Kidney tubule cell (primary cell): Measurements from ENCODE around the gene DEFB132.
A peak's percentile ranks its signal among the peaks of the same experiment; 100 is the strongest.

Experiments
- DNase-seq: peaks from one replicate; pipeline ENCODE4 v3.0.0-alpha.2; 2018; ENCODE audit warnings: low spot score

DEFB132 gene

DNA sequence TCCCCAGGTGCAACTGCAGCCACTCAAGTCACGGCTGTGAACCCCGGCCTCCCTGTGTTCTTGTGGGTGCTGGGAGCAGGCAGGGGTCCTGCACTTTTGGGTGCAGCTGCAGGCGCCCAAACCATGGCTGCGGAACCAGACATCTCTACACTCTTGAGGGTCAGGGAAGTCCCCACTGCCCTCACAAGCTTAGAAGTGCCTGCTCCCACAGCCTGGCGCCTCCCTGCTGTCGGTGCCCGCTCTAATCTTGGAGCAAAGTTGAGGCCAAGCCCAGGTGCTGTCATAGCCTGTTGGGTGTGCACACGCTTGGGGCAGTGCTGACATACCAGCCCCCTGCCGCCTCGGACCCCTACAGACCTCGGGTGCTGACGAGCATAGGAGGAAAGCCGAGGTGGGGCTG, 6.2 kb downstream of the DEFB132 start:
- DNase-seq, result no peak

DNA sequence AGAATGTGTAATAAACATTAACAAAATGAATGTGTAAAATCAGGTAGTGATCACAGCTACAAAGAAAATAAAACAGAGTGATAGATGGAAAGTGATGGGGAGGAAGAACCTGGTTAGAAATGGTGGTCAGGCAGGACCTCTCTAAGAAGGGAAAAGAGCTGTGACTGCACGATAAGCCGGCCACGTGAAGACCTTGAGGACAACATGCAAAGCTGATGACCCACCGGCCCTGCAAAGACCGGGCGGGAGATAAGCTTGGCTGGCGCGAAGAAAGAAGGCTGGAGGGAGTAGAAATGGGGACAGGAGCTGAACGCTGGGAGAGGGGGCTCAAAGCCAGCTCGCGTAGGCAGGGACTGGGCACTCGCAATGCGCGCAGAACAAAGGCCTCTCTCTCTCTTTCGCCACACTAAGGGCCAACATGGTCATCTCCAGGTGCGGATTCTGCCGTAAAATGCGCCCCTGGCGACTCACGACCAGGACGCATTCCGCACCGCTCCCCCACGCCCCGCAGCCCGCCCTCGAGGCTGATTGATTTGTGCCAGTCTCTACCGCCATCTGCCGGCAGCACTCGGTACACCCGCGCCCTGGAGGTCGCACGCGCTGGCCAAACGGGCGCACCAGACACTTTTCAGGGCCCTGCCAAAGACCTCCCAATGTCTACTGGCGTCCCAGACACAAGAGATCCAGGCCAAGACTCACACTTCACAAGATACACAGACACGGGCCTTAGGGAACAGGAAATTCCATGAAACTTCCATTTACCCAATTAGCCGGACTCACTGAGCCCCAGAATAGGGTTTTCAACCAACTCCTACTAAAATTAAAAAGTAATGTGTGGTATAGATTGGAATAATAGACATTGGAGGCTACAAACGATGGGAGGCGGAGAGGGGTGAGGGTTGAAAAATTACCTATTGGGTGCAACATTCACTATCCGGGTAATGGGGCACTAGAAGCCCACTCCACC, 9.4 kb downstream of the DEFB132 start:
- DNase-seq, result peak; percentile 81

DNA sequence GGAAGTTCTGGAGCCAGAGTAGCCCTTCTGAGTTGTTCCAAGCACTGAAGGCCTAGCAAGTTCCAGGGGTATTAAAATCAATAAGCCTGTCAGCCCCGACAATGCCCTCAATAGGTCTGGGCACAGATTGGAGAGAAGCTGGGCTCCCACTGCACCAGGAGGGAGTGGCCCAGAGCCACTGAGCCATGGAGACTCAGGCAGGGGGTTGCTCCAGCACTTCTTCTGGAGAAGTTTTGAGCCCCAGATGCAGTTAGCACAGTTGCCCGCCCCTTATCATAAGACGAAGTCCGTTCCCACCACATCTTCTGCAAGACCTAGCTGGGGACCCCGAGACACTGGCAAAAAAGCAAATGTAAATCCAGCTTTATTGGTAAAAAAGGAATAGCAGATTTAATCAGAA, 13.0 kb downstream of the DEFB132 start:
- no peak for DNase-seq

DNA sequence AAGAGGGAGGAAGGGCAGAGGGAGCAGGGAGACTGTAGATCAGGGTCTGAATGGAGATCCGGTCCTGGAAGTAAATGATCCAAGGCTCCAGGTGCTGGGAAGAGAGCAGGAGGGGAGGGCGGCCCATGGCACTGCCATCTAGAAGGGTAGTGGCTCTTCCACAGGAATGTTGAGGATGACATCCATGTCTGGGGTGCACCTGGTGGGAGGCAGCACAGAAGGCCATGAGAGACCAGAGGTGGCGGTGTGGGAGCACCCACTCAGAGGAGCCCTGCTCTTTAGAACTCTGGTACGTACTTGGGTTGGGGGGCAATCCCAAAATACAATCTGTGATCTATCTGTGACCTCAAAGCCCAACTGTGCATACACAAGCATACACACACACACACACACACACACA, 13.5 kb downstream of the DEFB132 start:
- DNase-seq, result no peak

DNA sequence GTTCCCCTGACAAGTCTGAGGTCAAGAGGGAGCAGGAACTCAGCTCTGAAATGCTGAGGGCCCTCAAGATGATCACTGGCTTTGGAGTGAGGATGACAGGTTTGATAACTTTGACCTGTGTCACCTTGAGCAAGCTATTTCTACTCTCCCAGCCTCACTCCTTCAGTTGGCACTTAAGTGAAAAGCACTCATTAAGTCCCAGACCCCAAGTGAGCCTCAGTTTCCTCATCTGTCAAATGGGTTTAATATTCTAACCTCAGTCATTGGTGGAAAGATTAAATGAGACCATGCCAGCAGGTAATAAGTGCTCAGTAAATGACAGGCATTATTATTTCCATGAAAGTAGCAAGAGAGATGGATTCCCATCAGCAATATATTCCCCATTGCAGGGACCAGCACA, 14.0 kb downstream of the DEFB132 start:
- DNase-seq, result no peak

DNA sequence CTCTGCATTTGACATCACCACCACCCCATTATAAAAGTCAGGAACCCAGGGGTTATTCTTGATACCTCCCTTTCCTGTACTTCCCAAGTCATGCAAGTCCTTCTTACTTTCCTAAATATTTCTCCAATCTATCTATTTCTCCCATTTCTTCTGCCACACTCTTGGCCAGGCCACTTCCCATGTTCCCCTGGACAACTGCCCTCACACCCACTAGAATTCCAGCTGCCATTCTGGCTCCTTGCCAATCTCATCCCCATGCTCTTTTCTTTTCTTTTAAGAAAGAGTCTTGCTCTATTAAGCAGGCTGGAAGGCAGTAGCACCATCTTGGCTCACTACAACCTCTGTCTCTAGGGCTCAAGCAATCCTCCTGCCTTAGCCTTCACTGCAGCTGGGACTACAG, 15.2 kb downstream of the DEFB132 start:
- DNase-seq, result no peak

DNA sequence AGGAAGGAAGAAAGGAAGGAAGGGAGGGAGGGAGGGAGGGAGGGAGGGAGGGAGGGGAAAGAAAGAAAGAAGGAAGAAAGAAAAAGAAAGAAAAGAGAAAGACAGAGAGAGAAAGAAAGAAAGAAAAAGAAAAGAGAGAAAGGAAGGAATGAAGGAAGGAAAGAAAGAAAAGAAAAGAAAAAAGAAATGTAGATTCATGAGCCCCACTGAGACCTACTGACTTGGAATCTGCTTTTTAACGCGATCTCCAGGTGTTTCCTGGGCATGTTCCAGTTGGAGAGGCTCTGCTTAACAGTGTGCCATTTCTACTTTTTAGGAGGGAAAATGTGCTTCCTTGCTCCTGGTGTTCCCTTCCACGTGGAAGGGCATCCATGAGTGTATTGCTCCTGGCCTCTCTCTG, 16.4 kb downstream of the DEFB132 start:
- no peak for DNase-seq

DNA sequence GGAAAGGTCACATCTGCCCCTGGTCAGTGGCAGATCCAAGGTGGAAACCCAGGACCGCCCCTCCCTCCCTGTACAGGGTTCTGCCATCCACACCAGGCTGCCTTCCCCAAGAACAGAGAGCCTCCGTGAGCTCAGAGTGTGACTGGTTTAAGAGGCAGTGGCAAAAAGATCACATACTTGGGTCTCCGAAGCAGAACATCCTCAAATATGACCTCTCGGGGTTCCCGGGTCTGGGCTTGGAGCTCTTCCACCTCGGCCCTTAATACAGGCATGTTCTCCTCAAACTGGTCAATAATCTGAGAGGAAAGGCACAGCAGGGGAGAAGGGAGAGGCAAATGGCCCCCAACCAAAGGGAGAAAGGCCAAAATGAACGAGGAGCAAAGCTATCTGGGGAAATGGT, 18.3 kb downstream of the DEFB132 start:
- DNase-seq, result no peak

DNA sequence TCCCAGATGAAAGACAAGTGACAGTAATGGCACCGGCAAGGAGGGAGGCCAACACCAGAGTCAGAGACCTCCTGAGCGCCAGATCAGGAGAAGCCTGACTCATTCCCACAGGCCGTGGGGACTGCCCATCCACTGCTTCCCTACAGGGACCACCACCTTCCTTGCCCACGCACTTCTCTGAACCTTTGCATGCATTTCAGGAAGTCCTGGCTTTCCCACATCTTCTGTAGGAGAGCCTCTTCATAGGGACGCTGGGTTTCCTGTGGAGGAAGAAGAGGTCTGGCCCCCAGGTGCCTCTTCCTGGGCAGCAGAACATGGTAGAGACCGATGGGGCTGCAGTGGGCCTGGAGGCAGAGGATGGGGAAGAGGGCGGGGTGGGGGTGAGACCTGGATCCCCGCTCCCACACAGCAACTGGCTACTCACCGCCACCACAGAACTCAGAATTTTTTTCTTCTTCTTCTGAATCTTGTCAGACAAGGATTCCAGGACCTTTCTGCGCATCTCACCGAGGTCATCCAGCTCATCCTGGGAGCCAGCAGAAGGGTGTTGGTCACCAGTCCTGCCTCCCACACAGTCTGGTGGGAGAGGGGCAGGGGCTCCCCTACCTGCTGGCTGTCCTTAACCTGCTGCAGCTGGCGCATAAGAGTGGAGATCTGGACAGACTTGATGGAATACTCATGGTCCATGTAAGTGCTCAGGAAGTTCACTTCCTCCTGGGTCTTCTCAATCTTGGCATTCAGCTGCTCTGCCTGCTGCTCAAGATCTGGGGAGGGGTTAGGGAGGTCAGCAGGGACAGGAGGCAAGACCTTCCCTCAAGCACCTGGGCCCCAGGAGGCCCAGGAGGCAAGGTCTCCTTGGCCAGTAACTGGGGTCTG, 19.3 kb downstream of the DEFB132 start:
- DNase-seq, result no peak

DNA sequence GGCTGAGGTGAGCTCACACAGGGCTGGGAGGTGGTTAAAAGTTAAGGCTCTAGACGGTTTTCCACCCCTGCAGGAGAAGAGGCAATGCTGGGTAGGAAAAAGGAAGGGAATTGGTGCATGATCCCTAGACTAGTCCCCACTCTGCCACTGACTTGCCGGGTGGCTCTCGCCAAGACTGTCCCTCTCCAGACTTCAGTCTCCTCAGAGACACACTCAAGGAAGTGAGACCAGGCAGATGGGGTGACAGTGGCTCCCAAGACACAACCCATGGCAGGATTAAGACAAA, 19.9 kb downstream of the DEFB132 start:
- DNase-seq, result no peak

DNA sequence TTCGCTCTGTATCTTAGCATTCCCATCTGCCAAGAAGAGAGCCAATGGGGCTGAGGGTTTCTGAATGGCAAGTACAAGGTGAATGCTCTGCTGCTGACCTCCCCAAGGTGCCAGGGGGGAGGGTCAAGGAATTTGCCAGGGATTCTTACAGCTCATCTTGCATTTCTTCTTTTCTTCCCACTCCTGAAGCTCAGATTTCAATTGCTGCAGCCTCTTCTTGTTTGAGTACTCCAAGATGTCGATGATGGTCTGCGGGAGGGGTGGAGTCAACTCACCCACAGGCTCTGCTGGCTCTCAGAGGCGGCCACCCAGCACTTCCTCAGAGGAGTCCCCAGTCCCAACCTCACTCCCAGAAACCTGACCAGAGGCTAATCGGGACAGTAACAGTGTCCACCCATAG, 20.7 kb downstream of the DEFB132 start:
- DNase-seq, result no peak

DNA sequence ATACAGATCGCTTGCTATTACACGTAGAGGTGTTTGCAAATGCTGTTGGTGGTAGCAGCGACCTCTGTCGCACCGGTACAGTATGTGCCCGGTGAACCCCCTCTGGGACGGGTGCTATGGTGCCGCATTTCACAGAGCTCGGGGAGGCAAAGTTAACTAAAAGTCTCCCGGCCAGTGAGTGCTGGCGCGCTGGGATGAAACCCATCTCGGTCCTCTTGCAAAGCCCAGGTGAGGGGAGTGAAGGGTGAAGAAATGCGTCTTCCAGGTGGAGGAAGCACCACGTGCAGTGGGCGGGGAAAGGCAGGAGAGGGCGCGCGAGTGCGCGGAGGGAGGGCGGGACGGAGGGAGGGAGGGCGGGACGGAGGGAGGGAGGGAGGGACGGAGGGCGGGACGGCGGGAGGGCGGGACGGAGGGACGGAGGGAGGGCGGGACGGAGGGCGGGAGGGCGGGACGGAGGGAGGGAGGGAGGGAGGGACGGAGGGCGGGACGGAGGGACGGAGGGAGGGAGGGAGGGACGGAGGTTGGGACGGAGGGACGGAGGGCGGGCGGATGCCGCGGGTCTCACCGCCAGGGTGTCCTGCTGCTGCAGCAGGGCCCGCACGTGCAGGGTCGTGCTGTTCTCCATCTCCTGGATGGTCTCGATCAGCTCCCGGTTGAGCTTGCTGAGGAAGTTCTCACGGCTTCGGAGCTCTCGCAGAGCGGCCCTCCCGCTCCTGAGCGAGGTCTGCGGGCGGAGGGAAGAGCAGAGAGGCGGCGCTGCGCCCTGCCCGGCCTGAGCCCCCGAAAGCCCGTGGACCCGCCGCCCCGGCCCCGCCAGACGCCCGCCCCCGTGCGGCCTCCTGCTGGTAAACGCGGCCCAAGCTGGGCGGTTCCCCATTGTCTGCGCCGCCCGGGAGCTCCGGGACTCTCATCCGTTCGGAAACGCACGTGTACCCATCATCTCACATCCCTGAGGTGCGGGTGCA, 21.4 kb downstream of the DEFB132 start:
- DNase-seq, result no peak

DNA sequence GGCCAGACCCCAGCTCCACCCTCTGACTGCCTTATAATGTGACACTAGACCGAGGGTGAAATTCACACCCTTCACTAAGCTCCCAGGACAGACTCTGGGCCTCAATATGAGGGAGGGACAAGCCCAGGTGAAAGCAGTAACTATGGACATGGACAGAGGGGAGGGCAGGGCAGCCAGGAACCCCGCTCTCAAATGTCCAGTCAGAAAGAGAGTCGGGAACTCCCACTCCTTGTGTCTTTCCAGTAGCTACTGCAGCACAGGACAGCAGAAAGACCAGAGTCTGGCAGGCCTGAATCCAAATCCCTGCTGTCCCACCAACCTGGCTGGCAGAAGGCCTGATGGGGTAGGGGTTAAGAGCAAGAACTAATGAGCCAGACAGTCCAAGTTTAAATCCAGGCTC, 26.6 kb downstream of the DEFB132 start:
- DNase-seq, result no peak

DNA sequence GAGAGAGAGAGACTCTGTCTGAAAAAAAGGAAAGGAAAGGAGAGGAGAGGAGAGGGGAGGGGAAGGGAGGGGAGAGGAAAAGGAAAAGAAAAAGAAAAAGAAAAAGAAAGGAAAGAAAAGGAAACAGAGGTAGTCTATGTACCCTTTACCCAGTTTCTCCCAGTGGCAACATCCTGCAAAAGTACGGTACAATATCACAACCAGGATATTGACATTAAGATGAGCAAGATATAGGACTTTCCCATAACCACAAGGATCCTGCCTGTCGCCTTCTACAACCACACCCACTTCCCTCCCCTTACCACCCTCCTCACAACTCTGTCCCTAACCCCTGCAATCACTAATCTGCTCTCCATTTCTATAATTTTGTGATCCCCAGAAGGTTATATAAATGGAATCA, 29.0 kb downstream of the DEFB132 start:
- DNase-seq, result no peak

DNA sequence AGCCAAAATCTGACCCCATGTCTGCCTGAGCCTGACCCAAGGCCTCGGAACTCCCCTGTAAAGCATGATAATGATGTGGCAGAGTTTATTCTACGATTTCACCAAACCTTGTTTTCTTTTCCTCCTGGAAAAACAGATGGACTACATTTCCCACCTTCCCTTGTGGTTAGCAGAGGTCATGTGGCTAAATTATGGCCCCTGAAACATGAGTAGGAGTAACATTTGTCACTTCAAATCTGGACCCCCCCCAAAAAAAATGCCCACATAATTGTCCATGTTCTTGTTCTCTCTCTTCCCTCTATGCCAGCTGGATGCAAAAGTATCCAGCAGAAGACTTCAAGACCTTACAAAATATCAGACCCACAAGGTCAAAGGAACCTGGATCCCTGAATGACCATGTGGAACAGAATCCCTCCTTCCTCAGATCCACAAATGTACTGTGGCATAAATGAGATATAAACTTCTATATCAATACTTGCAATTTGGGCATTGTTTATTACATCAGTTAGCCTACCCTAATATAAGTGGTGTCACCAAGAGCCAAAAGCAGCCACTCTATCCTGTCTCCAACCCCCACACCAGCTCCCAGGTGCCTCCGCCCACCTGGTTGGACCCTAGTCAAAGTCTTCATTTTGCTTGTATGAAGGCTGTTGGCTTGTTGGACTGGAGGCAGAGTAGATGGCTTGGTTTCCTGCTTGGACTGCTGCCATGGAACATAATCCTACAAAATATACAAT, 31.6 kb downstream of the DEFB132 start:
- DNase-seq, result no peak

DNA sequence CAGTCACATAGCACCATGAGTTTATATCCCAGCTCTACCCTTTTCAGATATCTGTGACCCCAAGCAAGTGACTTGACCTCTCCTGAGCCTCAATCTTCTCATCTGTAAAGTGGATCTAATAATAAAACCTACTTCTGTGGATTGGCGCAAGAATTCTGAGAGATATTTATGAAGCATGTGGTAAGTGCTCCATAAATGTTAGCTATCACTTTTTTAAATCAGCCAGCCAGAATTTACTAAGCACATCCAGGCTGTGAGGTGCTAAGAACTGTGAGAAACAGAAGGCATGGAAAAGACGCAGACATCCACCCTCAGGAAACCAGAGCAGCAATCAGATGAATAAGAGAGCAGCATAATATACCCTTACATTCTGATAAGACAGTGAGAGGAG, 32.2 kb downstream of the DEFB132 start:
- DNase-seq, result no peak

DNA sequence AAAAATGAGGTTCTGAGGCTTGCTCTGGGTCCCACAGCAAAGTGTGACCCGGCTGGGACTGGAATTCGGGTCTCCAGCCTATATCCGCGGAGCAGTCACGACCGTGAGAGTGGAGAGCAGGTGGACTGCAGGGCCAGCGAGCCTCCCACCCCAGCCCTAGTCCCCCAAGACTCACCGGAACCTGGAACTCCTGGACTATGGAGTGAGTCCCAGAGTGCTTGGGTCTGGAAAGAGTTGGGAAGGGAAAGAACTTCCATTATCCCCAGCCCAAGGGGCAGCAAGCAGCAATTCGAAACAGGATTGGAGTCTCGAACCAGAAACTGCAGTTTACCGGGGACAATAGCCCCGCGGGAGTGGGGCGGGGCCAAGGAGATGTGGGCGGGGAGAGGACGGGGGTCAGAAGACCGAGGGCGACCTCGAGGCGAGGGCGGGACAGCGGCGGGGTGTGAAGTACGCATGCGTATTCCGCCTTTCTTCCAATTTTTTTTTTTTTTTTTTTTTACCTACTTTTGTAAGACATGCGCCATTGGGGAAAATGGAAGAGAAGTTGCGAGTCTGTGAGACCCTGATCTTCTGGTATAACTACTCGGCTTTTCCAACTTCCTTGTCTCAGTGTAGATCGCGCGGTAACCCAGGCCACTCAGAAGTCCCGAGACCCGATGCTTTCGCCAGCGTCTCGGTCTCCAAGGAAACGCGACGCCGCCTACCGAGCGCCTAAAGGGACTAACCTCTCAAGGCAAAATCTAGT, 32.7 kb downstream of the DEFB132 start, which contains the start of gene C20orf96:
Gene C20orf96 (minus strand): TSS at position 667 of the 748 bp plus-strand sequence. CDS start 140 bp downstream, at position 527.
- DNase-seq, result peak; percentile 92

DNA sequence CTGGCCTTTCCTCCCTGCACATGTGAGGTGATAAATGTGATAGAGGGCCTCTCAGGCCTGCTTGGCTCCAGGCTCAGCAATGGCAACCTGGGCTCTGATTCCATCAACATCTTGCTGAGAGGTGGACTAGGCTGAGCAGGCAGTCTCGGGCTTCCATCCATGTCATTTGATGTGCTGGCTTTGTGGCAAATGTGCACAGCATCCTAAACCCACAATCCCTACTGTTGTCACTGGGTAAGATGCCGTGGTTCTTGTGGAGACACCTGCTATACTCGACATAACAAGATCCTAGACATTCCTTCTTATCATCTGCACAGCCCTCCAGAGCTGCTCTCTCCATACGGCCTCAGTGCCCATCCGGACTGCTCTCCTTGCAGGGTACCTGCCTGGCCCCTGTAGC, 37.1 kb downstream of the DEFB132 start:
- DNase-seq, result no peak

DNA sequence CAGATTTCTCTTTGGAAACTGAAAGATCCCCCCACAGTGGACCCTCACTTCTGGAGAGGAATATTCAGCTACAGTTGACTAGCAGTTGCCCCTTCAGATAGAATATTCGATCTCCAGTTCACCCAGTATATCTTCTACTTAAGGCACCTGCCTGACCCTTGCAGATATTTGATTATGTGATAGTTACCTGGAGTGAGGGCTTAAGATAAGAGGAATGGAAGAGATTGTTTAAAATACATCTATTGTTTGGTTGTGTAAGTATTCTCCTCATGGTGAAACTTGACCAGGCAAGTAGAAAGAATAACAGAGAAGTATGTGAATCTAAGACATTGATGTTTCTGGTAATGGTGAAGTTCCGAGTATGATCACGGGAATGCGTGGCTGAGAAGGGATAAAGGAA, 38.3 kb downstream of the DEFB132 start:
- DNase-seq, result no peak

DNA sequence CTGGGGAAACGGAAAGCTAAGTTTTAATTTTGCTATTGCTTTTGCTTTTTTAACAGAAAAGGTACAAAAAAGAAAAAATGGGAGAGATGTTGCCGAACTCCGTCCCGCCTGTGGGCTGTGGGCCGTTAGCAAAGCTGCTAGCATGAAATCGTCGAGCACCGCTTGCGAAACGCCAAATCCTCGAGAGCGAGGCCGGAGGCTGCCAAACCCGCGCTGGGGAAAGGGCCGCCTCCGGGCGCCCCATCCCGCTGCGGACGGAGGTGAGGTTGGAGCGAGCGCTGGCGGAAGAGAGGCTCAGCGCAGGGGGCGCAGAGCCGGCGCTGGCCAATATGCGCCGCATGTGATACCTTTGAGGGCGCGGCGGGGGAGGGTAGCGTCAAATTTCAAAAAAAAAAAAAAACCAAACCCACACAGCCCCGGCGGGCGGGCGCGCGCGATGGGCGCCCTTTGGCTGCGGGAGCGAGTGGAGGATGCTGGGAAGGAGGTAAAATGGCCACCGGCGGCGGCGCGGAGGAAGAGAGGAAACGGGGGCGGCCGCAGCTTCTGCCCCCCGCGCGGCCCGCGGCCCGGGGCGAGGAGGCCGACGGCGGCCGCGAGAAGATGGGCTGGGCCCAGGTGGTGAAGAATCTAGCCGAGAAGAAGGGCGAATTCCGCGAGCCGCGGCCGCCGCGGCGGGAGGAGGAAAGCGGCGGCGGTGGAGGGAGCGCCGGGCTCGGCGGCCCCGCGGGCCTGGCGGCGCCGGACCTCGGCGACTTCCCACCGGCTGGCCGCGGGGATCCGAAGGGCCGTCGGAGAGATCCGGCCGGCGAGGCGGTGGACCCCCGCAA, 39.8 kb downstream of the DEFB132 start, which contains the start of gene ZCCHC3:
Gene ZCCHC3 (plus strand): TSS at position 473 of the 827 bp plus-strand sequence. CDS start 17 bp downstream, at position 490.
- peak; percentile 90 for DNase-seq
